Measurements from ENCODE around the gene BTBD10. TPM values are rescaled to one million over a fixed set of nuclear protein-coding genes. Genes with fewer than 3 reads are reported as not detected.

Gene BTBD10
- total RNA-seq, 1 donor from 2014 or later: 70.7 TPM

GRCh38 chr11:13357232-13357631 lies 105.8 kb downstream of the BTBD10 start:
- no peaks in the 10 kb centered on the region for H3K36me3 ChIP-seq (ENCODE audit: control insufficient read depth, insufficient read depth, low read length)
- TF ChIP-seq, protein P1, sequence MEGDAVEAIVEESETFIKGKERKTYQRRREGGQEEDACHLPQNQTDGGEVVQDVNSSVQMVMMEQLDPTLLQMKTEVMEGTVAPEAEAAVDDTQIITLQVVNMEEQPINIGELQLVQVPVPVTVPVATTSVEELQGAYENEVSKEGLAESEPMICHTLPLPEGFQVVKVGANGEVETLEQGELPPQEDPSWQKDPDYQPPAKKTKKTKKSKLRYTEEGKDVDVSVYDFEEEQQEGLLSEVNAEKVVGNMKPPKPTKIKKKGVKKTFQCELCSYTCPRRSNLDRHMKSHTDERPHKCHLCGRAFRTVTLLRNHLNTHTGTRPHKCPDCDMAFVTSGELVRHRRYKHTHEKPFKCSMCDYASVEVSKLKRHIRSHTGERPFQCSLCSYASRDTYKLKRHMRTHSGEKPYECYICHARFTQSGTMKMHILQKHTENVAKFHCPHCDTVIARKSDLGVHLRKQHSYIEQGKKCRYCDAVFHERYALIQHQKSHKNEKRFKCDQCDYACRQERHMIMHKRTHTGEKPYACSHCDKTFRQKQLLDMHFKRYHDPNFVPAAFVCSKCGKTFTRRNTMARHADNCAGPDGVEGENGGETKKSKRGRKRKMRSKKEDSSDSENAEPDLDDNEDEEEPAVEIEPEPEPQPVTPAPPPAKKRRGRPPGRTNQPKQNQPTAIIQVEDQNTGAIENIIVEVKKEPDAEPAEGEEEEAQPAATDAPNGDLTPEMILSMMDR (IDR thresholded peaks at IDR 0.05; ENCODE audit: insufficient read depth, low read length, poor library complexity, severe bottlenecking): no peak
- DNase-seq (ENCODE audit: low read depth): no peak
- no peaks in the 10 kb centered on the region for H3K27me3 ChIP-seq (ENCODE audit: control insufficient read depth, insufficient read depth, low read length)
- H3K4me3 ChIP-seq (ENCODE audit: low read depth, low read length): no peak overlapping the region

DNA sequence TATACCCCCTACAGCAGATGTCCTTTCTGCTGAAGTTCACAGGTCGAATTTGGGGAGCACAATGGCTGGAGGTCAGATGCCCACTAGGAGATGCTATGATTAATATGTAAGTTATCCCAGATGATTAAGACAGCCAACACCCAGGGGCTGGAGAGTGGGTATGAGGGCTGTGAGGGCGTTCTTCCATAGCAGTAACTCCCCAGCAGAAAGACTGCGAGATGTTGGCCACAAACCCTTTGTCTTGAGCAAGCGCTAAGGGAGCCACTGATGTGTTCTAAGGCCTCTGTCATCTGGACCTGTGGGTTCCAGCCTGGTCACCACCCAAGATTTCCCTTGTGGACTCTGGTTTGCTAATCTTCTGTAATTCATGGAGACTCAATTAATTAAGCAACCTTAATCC lies 107.8 kb downstream of the BTBD10 start:
- Histone ChIP-seq H3K4me3 (ENCODE audit: low read depth, low read length) (no peak overlapping the region), H3K36me3 (ENCODE audit: control insufficient read depth, insufficient read depth, low read length) (no peaks in the 10 kb centered on the region), H3K27me3 (ENCODE audit: control insufficient read depth, insufficient read depth, low read length) (no peaks in the 10 kb centered on the region)
- TF ChIP-seq, protein P1 (IDR thresholded peaks at IDR 0.05; ENCODE audit: insufficient read depth, low read length, poor library complexity, severe bottlenecking): no peak
- no peak for DNase-seq (ENCODE audit: low read depth)

DNA sequence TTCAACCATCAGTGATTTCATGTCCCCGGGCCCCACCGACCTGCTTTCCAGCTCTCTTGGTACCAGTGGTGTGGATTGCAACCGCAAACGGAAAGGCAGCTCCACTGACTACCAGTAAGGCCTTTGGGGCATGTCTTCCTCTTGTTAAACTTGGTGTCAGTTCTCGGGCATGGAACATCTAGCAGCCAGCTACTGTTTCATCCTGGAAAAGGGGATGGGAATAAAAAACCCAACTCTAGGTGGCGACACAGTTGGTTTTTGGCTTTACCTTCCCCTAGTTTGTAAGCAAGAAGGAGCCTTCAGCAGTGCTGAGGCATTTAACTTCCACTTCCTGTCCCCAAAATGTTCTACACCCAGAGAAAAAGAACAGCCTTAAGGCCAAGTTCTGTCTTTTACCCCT lies 108.7 kb downstream of the BTBD10 start:
- Histone ChIP-seq H3K4me3 (ENCODE audit: low read depth, low read length) (no peak overlapping the region), H3K36me3 (ENCODE audit: control insufficient read depth, insufficient read depth, low read length) (no peaks in the 10 kb centered on the region), H3K27me3 (ENCODE audit: control insufficient read depth, insufficient read depth, low read length) (no peaks in the 10 kb centered on the region)
- TF ChIP-seq, protein P1 (IDR thresholded peaks at IDR 0.05; ENCODE audit: insufficient read depth, low read length, poor library complexity, severe bottlenecking): peak; percentile 33
- no peak for DNase-seq (ENCODE audit: low read depth)

GRCh38 chr11:13352711-13353110 lies 110.3 kb downstream of the BTBD10 start:
- no peak for DNase-seq (ENCODE audit: low read depth)
- H3K4me3 ChIP-seq (ENCODE audit: low read depth, low read length): no peak overlapping the region
- TF ChIP-seq, protein P1 (IDR thresholded peaks at IDR 0.05; ENCODE audit: insufficient read depth, low read length, poor library complexity, severe bottlenecking): no peak
- no peaks in the 10 kb centered on the region for H3K36me3 ChIP-seq (ENCODE audit: control insufficient read depth, insufficient read depth, low read length)
- no peaks in the 10 kb centered on the region for H3K27me3 ChIP-seq (ENCODE audit: control insufficient read depth, insufficient read depth, low read length)

GRCh38 chr11:13349581-13349980 lies 113.4 kb downstream of the BTBD10 start:
- TF ChIP-seq, protein P1 (IDR thresholded peaks at IDR 0.05; ENCODE audit: insufficient read depth, low read length, poor library complexity, severe bottlenecking): no peak
- Histone ChIP-seq H3K36me3 (ENCODE audit: control insufficient read depth, insufficient read depth, low read length) (no peaks in the 10 kb centered on the region), H3K4me3 (ENCODE audit: low read depth, low read length) (no peak overlapping the region), H3K27me3 (ENCODE audit: control insufficient read depth, insufficient read depth, low read length) (no peaks in the 10 kb centered on the region)
- no peak for DNase-seq (ENCODE audit: low read depth)

DNA sequence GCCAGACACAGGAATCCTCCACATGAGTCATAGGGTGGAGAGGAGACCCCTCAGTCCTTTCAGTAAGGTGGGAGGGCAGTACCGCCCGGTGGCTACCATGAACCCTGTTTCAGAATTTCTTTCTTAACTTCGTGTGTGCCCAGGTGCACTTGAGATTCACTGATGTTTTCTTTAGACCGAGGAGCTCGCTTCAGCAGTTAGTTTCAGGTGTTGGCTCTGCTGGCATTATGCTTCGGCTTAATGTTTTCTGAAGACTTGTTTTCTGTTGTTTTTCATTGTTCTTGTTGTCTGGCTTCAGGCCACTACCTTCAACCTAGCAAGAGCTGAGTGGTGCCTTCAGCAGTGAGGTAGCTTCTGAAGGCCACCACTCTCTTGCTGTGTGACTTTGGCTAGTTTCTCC lies 114.0 kb downstream of the BTBD10 start:
- DNase-seq (ENCODE audit: low read depth): no peak
- Histone ChIP-seq H3K4me3 (ENCODE audit: low read depth, low read length) (no peak overlapping the region), H3K27me3 (ENCODE audit: control insufficient read depth, insufficient read depth, low read length) (no peaks in the 10 kb centered on the region)

More for the DNA sequence above, 114.0 kb downstream of the BTBD10 start:
- TF ChIP-seq, protein P1 (IDR thresholded peaks at IDR 0.05; ENCODE audit: insufficient read depth, low read length, poor library complexity, severe bottlenecking): no peak
- H3K36me3 ChIP-seq (ENCODE audit: control insufficient read depth, insufficient read depth, low read length): no peaks in the 10 kb centered on the region

Data from kidney epithelial cell (primary cell).